ENCODE results near the gene KLC3.
"Not testable (repeated sequence)": the region's sequence is repeated elsewhere in the genome, so short reads cannot be mapped to it uniquely, and the experiment has no call there.

The KLC3 gene

GRCh38 chr19:45340232-45340898 lies at the start of gene KLC3:
KLC3 (plus strand) TSS chr19:45340750; CDS start chr19:45345542, 4,792 bp downstream.
- no peak for DNase-seq (ENCODE audit: low read depth)

GRCh38 chr19:45291834-45292233 lies 48.7 kb upstream of the KLC3 start:
- no peak for DNase-seq (ENCODE audit: low read depth)

GRCh38 chr19:45293682-45294081 lies 46.9 kb upstream of the KLC3 start:
- DNase-seq (ENCODE audit: low read depth), result no peak

GRCh38 chr19:45294291-45295029 lies 46.1 kb upstream of the KLC3 start:
- DNase-seq (ENCODE audit: low read depth), result no peak

GRCh38 chr19:45295873-45296272 lies 44.7 kb upstream of the KLC3 start:
- no peak for DNase-seq (ENCODE audit: low read depth)

- no peak for DNase-seq (ENCODE audit: low read depth)
These were observed 44.2 kb upstream of the KLC3 start for GRCh38 chr19:45296355-45296754.

DNA sequence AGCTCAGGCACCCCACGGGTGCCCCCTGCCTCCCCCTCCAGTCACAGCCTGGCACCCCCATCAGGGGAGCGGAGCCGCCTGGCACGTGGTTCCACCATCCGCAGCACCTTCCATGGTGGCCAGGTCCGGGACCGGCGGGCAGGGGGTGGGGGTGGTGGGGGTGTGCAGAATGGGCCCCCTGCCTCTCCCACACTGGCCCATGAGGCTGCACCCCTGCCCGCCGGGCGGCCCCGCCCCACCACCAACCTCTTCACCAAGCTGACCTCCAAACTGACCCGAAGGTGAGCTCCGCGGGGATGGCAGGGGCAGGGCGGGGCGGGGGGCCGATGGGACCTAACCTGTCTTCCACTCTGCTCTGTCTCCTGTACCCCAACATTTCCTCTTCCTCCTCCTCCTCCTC lies 42.9 kb upstream of the KLC3 start:
- no peak for DNase-seq (ENCODE audit: low read depth)

GRCh38 chr19:45298264-45298663 lies 42.3 kb upstream of the KLC3 start:
- no peak for DNase-seq (ENCODE audit: low read depth)

GRCh38 chr19:45299719-45300118 lies 40.8 kb upstream of the KLC3 start:
- DNase-seq (ENCODE audit: low read depth), result no peak

GRCh38 chr19:45302416-45302815 lies 38.1 kb upstream of the KLC3 start:
- no peak for DNase-seq (ENCODE audit: low read depth)

- no peak for DNase-seq (ENCODE audit: low read depth)
These were observed 37.1 kb upstream of the KLC3 start for GRCh38 chr19:45303269-45304060.

- no peak for DNase-seq (ENCODE audit: low read depth)
These were observed 36.2 kb upstream of the KLC3 start for GRCh38 chr19:45304141-45304926.

DNA sequence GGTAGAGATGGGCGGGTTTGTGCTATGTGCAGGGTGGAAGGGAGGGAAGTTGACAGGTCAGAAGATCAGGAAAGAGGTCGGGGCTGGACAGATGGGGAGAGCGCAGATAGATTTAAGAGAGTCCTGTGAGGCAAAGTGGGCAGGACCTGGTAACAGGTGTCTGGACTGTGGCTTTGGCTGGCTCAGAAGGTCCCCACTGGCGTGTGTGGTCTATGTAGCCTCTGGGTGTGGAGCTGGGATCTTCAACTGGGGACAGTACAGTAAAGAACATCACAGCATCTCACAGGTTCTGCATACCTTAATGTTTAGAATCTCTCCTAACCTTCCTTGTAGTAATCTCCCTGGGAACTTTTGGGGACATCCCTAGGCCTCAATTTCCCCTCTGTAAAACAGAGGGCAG lies 35.5 kb upstream of the KLC3 start:
- no peak for DNase-seq (ENCODE audit: low read depth)

DNA sequence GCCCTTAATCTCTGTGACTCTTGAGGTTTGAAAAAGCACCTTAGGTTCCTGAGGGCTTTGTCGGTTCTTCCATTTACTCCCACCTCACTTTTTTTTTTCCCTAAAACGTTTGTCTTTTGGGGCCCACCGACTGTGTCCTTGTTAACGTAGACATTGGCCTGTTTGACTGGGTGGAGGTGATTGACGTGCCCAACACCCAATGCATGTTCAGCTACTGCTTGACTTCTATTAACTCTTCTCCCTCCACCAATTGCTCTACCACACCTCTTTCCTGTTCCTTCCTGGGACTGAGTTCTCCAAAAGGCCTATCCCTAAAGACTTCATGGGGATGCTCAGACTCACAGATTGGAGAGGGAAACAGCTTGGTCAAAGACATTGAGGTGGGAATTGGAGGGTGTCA lies 35.1 kb upstream of the KLC3 start:
- DNase-seq (ENCODE audit: low read depth), result no peak

GRCh38 chr19:45306040-45306439 lies 34.5 kb upstream of the KLC3 start:
- DNase-seq (ENCODE audit: low read depth), result no peak

GRCh38 chr19:45306518-45307027 lies 34.0 kb upstream of the KLC3 start:
- DNase-seq (ENCODE audit: low read depth), result no peak

DNA sequence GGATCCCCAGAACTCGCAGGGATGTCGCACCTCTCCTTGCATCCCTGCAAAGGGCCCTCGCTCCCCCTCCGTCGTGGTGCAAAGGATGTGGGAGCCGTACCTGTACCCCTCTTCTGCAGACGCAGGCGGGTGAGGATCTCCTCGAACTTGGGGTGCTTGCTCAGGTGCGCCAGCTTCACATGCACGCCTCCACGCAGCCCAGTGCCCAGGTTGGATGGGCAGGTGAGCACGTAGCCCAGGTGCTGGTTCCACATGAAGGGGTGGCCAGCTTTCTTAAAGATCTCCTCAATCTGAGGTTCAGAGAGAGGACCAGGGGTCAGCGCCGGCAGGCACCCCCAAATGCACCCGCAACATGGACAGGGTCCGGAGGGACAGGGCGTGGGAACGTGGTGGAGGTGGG lies 33.2 kb upstream of the KLC3 start:
- DNase-seq (ENCODE audit: low read depth), result no peak

DNA sequence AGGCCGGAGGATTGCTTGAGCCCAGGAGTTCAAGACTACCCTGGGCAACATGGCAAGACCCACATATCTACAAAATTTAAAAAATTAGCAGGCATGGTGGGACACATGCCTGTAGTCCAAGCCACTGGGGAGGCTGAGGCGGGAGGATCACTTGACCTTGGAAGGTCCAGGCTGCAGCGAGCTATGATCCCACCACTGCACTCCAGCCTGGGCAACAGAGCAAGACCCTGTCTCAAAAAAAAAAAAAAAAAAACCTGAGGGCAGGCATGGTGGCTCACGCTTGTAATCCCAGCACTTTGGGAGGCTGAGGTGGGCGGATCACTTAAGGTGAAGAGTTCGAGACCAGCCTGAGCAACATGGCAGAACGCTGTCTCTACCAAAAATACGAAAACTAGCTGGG lies 31.2 kb upstream of the KLC3 start:
- not testable (repeated sequence) for DNase-seq (ENCODE audit: low read depth)

- peak; percentile 83 for DNase-seq (ENCODE audit: low read depth)
These were observed 28.9 kb upstream of the KLC3 start for GRCh38 chr19:45311621-45312020.

- DNase-seq (ENCODE audit: low read depth), result not testable (repeated sequence)
These were observed 28.3 kb upstream of the KLC3 start for GRCh38 chr19:45312285-45312684.

- no peak for DNase-seq (ENCODE audit: low read depth)
These were observed 25.8 kb upstream of the KLC3 start for GRCh38 chr19:45314708-45315245.

DNA sequence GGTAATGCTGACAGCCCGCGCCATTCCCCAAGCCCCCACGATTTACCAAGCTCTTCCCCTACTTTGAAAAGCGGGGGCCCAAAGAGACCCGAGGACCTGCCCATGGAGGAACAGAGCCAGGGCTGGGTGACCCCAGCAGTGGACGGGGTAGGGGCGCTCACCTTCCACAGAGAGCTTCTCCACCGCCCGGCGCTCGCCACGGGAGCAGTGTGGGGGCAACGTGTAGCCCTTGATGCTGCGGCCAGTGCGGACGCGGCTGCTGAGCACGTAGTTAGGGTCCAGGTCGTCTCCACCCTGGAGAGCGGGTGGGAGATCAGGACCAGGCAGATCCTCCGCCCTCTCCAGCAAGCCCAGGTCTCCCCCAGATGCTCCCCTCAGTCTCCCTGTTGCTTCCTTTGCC lies 25.2 kb upstream of the KLC3 start:
- DNase-seq (ENCODE audit: low read depth), result no peak
